ENCODE results near the gene SOHLH1. TPM values are rescaled to one million over a fixed set of nuclear protein-coding genes. Genes with fewer than 3 reads are reported as not detected.

SOHLH1 gene
- total RNA-seq, 1 experiment from 2014 or later = not detected

- DNase-seq (ENCODE audit: low read depth, low spot score) = no peak
- BruUV-seq (replicated peaks) = no TSS peak
- Histone ChIP-seq H3K4me3 (replicated peaks in 1 of 2; ENCODE audit: low read depth in 1 of 2, low read length in 2 of 2) (no peak overlapping the region), H3K27ac (ENCODE audit: low read depth, low read length) (no peak overlapping the region), H3K36me3 (ENCODE audit: control insufficient read depth in 1 of 2, insufficient read depth in 2 of 2, low read length in 2 of 2) (no peaks in the 10 kb centered on the region), H3K27me3 (ENCODE audit: insufficient read depth, low read length) (no peaks in the 10 kb centered on the region), H3K9me3 (ENCODE audit: control insufficient read depth in 1 of 2, insufficient read depth in 1 of 2, low read depth in 1 of 2, low read length in 2 of 2) (no peaks in the 10 kb centered on the region), H4K20me1 (ENCODE audit: insufficient read depth) (no peaks in the 10 kb centered on the region), H2AFZ (ENCODE audit: low read depth, low read length, poor library complexity, severe bottlenecking) (no peak overlapping the region), H3K9ac (ENCODE audit: low read length) (no peak overlapping the region), H3K79me2 (ENCODE audit: insufficient read depth, low read length) (no peaks in the 10 kb centered on the region), H3K9me2 (ENCODE audit: insufficient read depth) (no peaks in the 10 kb centered on the region), H3K4me1 (ENCODE audit: control insufficient read depth in 1 of 2, insufficient read depth in 2 of 2, low read length in 2 of 2) (no peaks in the 10 kb centered on the region), H3K4me2 (ENCODE audit: low read length) (no peak overlapping the region)
- TF ChIP-seq TCF7L2 (IDR thresholded peaks at IDR 0.05; ENCODE audit: borderline replicate concordance, extremely low read depth, insufficient read depth, insufficient read length) (no peak), JUND (IDR thresholded peaks at IDR 0.05) (no peak), SRF (IDR thresholded peaks at IDR 0.05; ENCODE audit: low read depth) (no peak), EGR1 (IDR thresholded peaks at IDR 0.05; ENCODE audit: low read depth) (no peak), ZBTB33 (IDR thresholded peaks at IDR 0.05; ENCODE audit: extremely low read depth, insufficient replicate concordance, low read length) (no peak), YY1 (IDR thresholded peaks at IDR 0.05; ENCODE audit: extremely low read depth, insufficient replicate concordance, low read depth, low read length) (no peak), POLR2A (IDR thresholded peaks at IDR 0.05; ENCODE audit: borderline replicate concordance, extremely low read depth, insufficient read depth, insufficient read length) (no peak), CEBPB (IDR thresholded peaks at IDR 0.05; ENCODE audit: low read depth) (no peak), CBX3 (IDR thresholded peaks at IDR 0.05; ENCODE audit: low read depth) (no peak), POLR2AphosphoS5 (IDR thresholded peaks at IDR 0.05; ENCODE audit: low read depth, low read length) (no peak), EZH2 (IDR thresholded peaks at IDR 0.05) (no peak), SIN3A (IDR thresholded peaks at IDR 0.05; ENCODE audit: low read depth) (no peak), REST (IDR thresholded peaks at IDR 0.05; ENCODE audit: low read depth) (no peak), RAD21 (IDR thresholded peaks at IDR 0.05; ENCODE audit: low read depth) (no peak), FOSL1 (IDR thresholded peaks at IDR 0.05; ENCODE audit: low read depth) (no peak), SP1 (IDR thresholded peaks at IDR 0.05; ENCODE audit: low read depth) (no peak)
- TF ChIP-seq, protein P1, sequence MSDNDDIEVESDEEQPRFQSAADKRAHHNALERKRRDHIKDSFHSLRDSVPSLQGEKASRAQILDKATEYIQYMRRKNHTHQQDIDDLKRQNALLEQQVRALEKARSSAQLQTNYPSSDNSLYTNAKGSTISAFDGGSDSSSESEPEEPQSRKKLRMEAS (IDR thresholded peaks at IDR 0.05) = no peak
- TF ChIP-seq, protein P2, sequence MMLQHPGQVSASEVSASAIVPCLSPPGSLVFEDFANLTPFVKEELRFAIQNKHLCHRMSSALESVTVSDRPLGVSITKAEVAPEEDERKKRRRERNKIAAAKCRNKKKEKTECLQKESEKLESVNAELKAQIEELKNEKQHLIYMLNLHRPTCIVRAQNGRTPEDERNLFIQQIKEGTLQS (IDR thresholded peaks at IDR 0.05) = no peak
- CTCF ChIA-PET = no interaction called here
- RAD21 ChIA-PET (ENCODE audit: low non-redundant PET in 1 of 2, low total read pairs in 2 of 2, uncharacterized antibody in 2 of 2, unreplicated experiment in 2 of 2) = no interaction called here
- intact Hi-C loops (cut with micrococcal nuclease) = no loop called here
- POLR2A ChIA-PET = no interaction called here
- no peak for ATAC-seq
Measured at GRCh38 chr9:135681161-135681560, 18.1 kb downstream of the SOHLH1 start.

Data from HCT116 (cell line).